GM18873 (cell line): ENCODE data around the gene SLC6A2.
"Not testable (repeated sequence)": the region's sequence is repeated elsewhere in the genome, so short reads cannot be mapped to it uniquely, and the experiment has no call there.

Experiments
- ATAC-seq: cut with Tn5 transposase; IDR thresholded peaks from one replicate; pipeline ENCODE4 v1.9.1; 2021; ENCODE audit warnings: mild to moderate bottlenecking, moderate library complexity, moderate number of reproducible peaks; ENCODE audit not compliant: unreplicated experiment, low FRiP score

The SLC6A2 gene

GRCh38 chr16:55703003-55704001 lies 47.5 kb downstream of the SLC6A2 start:
- no peak for ATAC-seq

GRCh38 chr16:55706739-55707384 lies 51.1 kb downstream of the SLC6A2 start:
- ATAC-seq: no peak

- ATAC-seq: no peak
Measured at GRCh38 chr16:55709801-55710200, 54.0 kb downstream of the SLC6A2 start.

GRCh38 chr16:55710466-55710865 lies 54.7 kb downstream of the SLC6A2 start:
- ATAC-seq: no peak

GRCh38 chr16:55711959-55712876 lies 56.4 kb downstream of the SLC6A2 start:
- no peak for ATAC-seq

GRCh38 chr16:55713103-55713502 lies 57.3 kb downstream of the SLC6A2 start:
- no peak for ATAC-seq

GRCh38 chr16:55717326-55717725 lies 61.5 kb downstream of the SLC6A2 start:
- ATAC-seq: no peak

GRCh38 chr16:55725055-55725777 lies 69.4 kb downstream of the SLC6A2 start:
- ATAC-seq: no peak

GRCh38 chr16:55728797-55729196 lies 73.0 kb downstream of the SLC6A2 start:
- ATAC-seq: no peak

GRCh38 chr16:55730115-55730514 lies 74.3 kb downstream of the SLC6A2 start:
- no peak for ATAC-seq

- no peak for ATAC-seq
Measured at GRCh38 chr16:55732496-55732895, 76.7 kb downstream of the SLC6A2 start.

GRCh38 chr16:55734665-55735064 lies 78.9 kb downstream of the SLC6A2 start:
- ATAC-seq: no peak

GRCh38 chr16:55735120-55735781 lies 79.5 kb downstream of the SLC6A2 start:
- no peak for ATAC-seq

GRCh38 chr16:55736671-55737070 lies 80.9 kb downstream of the SLC6A2 start:
- no peak for ATAC-seq

- ATAC-seq: no peak
Measured at GRCh38 chr16:55737318-55737717, 81.5 kb downstream of the SLC6A2 start.

- ATAC-seq: no peak
Measured at GRCh38 chr16:55737966-55738365, 82.2 kb downstream of the SLC6A2 start.

GRCh38 chr16:55746081-55746480 lies 90.3 kb downstream of the SLC6A2 start:
- ATAC-seq: no peak

- ATAC-seq: no peak
Measured at GRCh38 chr16:55747785-55748184, 92.0 kb downstream of the SLC6A2 start.

- not testable (repeated sequence) for ATAC-seq
Measured at GRCh38 chr16:55752465-55753144, 96.8 kb downstream of the SLC6A2 start.
